ENCODE data around the gene CHCHD5. TPM values are rescaled to one million over a fixed set of nuclear protein-coding genes. Genes with fewer than 3 reads are reported as not detected.

The CHCHD5 gene, protein sequence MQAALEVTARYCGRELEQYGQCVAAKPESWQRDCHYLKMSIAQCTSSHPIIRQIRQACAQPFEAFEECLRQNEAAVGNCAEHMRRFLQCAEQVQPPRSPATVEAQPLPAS
- 30.6 and 32.3 TPM in 2 replicates for total RNA-seq (2021)
- long read RNA-seq, transcript CHCHD5-201 (4 exons, 691 nt) = major isoform, 11 of 16 reads
- long read RNA-seq, partial matches to known transcripts = 0 of 16 reads
- long read RNA-seq, other reads (novel, unspliced or antisense) = 5 of 16 reads

DNA sequence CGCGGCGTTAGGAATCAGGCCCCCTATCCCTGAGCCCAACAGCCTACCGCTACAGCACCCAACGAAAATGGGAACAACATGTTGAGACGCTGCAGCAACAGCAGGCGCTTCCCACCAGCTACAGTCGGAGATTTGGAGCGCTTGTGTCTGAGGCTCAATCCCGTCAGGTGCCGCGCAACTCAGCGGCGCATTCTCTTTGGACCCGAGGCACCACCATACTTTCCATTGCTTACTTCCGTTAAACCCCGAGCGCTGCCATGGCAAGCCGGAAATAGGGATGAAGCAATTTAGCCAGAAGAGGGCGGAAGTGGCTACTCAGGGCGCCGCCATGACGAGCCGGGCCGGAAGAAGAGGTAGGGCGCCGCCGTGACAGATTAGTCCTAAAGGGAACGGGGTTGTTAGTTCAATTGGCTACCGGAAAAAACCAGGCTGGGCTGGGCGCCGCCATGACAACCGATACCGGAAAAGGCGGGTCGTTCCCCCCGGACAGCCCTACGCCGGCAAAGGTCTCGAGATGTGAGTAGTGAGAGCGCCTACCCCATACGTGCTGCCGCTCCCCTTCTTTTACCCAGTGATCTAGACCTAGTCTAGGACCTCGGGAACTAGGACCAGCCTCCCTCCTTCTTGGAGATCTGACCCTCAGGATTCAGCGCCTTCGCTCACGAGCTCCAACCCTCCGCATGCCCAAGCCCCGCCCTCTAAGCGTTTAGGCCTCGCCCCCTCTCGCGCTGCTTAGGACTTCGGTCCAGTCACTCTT, at the start of gene CHCHD5:
TSS of gene CHCHD5 (plus strand) at position 476 of the 757 bp plus-strand sequence. CDS start at position 515, 39 bp downstream.
- Histone ChIP-seq H2BK12ac (ENCODE audit: insufficient read length, low read depth, low read length) (peak within 1 kb of the TSS; percentile 33), H2BK20ac (ENCODE audit: low read depth, low read length, poor library complexity, severe bottlenecking) (no peak within 1 kb of the TSS), H3K9ac (ENCODE audit: extremely low read depth, insufficient read length, low read length) (peak within 1 kb of the TSS; percentile 90), H4K5ac (ENCODE audit: insufficient read length, low read depth, low read length) (no peak within 1 kb of the TSS), H4K20me1 (ENCODE audit: control insufficient read depth, insufficient read depth, insufficient read length) (no peaks in the 10 kb centered on the region), H3K4me2 (ENCODE audit: insufficient read depth, insufficient read length, low read length) (peak within 1 kb of the TSS; percentile 88), H2BK15ac (ENCODE audit: low read depth, low read length) (peak within 1 kb of the TSS; percentile 18; the same call in 1 of the 2 replicates), H3K79me2 (ENCODE audit: insufficient read depth, low read length) (no peaks in the 10 kb centered on the region), H2BK120ac (ENCODE audit: low read depth, low read length, poor library complexity, severe bottlenecking) (no peak within 1 kb of the TSS), H3K4me1 (ENCODE audit: insufficient read depth, low read length) (no peaks in the 10 kb centered on the region), H4K91ac (ENCODE audit: insufficient read length, low read depth, low read length) (no peak within 1 kb of the TSS), H3K14ac (ENCODE audit: insufficient read depth, low read length) (peak within 1 kb of the TSS; percentile 89), H3K18ac (ENCODE audit: insufficient read length, low read depth, low read length) (peak within 1 kb of the TSS; percentile 86), H3K56ac (ENCODE audit: insufficient read length, low read depth, low read length) (no peak within 1 kb of the TSS), H4K8ac (replicated peaks; ENCODE audit: insufficient read length, low read depth, low read length) (no peak within 1 kb of the TSS), H3T11ph (ENCODE audit: low read length) (no peak within 1 kb of the TSS), H2BK5ac (ENCODE audit: insufficient read length, low read length) (peak within 1 kb of the TSS; percentile 30), H3K23ac (ENCODE audit: insufficient read length, low read depth, low read length) (no peak within 1 kb of the TSS), H3K27me3 (ENCODE audit: insufficient read depth, low read length) (no peaks in the 10 kb centered on the region), H3K27ac (ENCODE audit: insufficient read length, low read depth, low read length) (peak within 1 kb of the TSS; percentile 79), H3K9me3 (ENCODE audit: control insufficient read depth, low read depth, low read length) (no peaks in the 10 kb centered on the region), H2AK5ac (ENCODE audit: insufficient read length, low read length) (no peak within 1 kb of the TSS), H3K4ac (ENCODE audit: low read depth, low read length) (peak within 1 kb of the TSS; percentile 28; the same call in 1 of the 2 replicates), H3K79me1 (ENCODE audit: insufficient read depth, low read depth, low read length, poor library complexity, severe bottlenecking) (no peaks in the 10 kb centered on the region), H3K23me2 (ENCODE audit: insufficient read length, low read depth, low read length, poor library complexity, severe bottlenecking) (peaks cover 13% of the 10 kb centered on the region), H2AFZ (ENCODE audit: low read length) (no peak within 1 kb of the TSS)
- peak; percentile 95 for DNase-seq
- H3K36me3 Mint-ChIP-seq (ENCODE audit: insufficient read depth in 1 of 3, low read depth in 3 of 3) = peaks cover 13 to 26% (median 19%) of the 10 kb centered on the region in 3 experiments
- H3K27ac Mint-ChIP-seq = peak within 1 kb of the TSS; percentile 99 to 100 (median 99)
- no CpG with 5 or more reads among the region's 54 CpGs for WGBS (ENCODE audit: extremely low coverage, insufficient read length, low lambda C conversion rate)
- H3K4me1 Mint-ChIP-seq = peaks cover 17% of the 10 kb centered on the region in 2 experiments
- TF ChIP-seq, protein P1, sequence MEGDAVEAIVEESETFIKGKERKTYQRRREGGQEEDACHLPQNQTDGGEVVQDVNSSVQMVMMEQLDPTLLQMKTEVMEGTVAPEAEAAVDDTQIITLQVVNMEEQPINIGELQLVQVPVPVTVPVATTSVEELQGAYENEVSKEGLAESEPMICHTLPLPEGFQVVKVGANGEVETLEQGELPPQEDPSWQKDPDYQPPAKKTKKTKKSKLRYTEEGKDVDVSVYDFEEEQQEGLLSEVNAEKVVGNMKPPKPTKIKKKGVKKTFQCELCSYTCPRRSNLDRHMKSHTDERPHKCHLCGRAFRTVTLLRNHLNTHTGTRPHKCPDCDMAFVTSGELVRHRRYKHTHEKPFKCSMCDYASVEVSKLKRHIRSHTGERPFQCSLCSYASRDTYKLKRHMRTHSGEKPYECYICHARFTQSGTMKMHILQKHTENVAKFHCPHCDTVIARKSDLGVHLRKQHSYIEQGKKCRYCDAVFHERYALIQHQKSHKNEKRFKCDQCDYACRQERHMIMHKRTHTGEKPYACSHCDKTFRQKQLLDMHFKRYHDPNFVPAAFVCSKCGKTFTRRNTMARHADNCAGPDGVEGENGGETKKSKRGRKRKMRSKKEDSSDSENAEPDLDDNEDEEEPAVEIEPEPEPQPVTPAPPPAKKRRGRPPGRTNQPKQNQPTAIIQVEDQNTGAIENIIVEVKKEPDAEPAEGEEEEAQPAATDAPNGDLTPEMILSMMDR (conservative IDR thresholded peaks at IDR 0.05) = no peak; the same call in 2 of the 3 replicates
- H3K4me3 Mint-ChIP-seq = peak within 1 kb of the TSS; percentile 86 to 95
- H3K27me3 Mint-ChIP-seq (ENCODE audit: low read depth) = no peaks in the 10 kb centered on the region; the same call in 1 of the 2 replicates
- no peaks in the 10 kb centered on the region for H3K9me3 Mint-ChIP-seq
